Right atrium auricular region (tissue), 2 donors: Measurements from ENCODE around the gene SLC44A4. TPM values are rescaled to one million over a fixed set of nuclear protein-coding genes. Genes with fewer than 3 reads are reported as not detected.

Source experiments
- DNase-seq: peaks from one replicate; pipeline ENCODE4 v3.0.0-alpha.2; 2019; ENCODE audit warnings: low spot score
- H3K27ac ChIP-seq, 2 donors: fragments of 200-600 bp; sonication (generic); 1 replicate in 1 of 2; 2 replicates in 1 of 2; pipeline ENCODE4 v1.5.1; 2016 to 2019
- H3K27me3 ChIP-seq, 2 donors: fragments of 200-600 bp; sonication (generic); one replicate each; pipeline versions ENCODE4 v1.5.1 to v1.6.0; 2017 to 2019
- H3K36me3 ChIP-seq: fragments of 200-600 bp; sonication (generic); one replicate; pipeline ENCODE4 v1.5.1; 2016
- H3K4me1 ChIP-seq, 2 donors: fragments of 200-600 bp; sonication (generic); one replicate each; pipeline versions ENCODE4 v1.5.1 to v1.6.0; 2017 to 2019
- H3K4me3 ChIP-seq, 2 donors: fragments of 200-600 bp; sonication (generic); 1 replicate in 1 of 2; 2 replicates in 1 of 2; pipeline ENCODE4 v1.5.1; 2017 to 2019; ENCODE audit warnings: mild to moderate bottlenecking in 1 of 2, moderate library complexity in 1 of 2
- H3K9me3 ChIP-seq, 2 donors: fragments of 200-600 bp; sonication (generic); one replicate each; pipeline ENCODE4 v1.5.1; 2019
- total RNA-seq, 2 donors: library from RNA; depleted of rRNA; stranded (reverse); fragments of >200 nt; gene quantifications; one replicate each; pipeline ENCODE4 v1.1.0, GENCODE V29; 2016
- TF ChIP-seq, protein P1 (sequence below), 2 donors: fragments of 200-600 bp; sonication (generic); IDR thresholded peaks; one replicate each; pipeline ENCODE4 v1.5.1; 2019; ENCODE audit warnings: antibody characterized with exemption in 2 of 2

The SLC44A4 gene
- total RNA-seq, 2 donors from 2014 or later = not detected

DNA sequence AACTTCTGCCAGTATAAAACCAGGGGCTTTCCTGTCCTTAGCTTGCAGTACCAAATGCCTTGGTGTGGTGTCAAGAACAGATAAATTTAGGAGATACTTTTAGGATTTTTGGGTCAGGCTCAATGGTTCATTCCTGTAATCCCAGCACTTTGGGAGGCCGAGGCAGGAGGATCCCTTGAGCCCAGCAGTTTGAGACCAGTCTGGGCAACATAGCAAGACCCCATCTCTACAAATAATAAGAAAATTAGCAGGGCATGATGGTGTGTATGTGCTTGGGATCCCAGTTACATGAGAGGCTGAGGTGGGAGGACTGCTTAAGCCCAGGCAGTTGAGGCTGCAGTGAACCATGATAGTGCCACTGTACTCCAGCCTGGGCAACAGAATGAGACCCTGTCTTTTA is 26.2 kb upstream of the SLC44A4 start:
- H3K36me3 ChIP-seq = no peaks in the 10 kb centered on the region
- H3K4me1 ChIP-seq = peaks cover 0 to 19% of the 10 kb centered on the region in 2 donors
- H3K4me3 ChIP-seq = no peak overlapping the region
- H3K27ac ChIP-seq = no peak overlapping the region
- no peak for DNase-seq
- no peaks in the 10 kb centered on the region for H3K9me3 ChIP-seq
- H3K27me3 ChIP-seq = no peaks in the 10 kb centered on the region
- TF ChIP-seq, protein P1, sequence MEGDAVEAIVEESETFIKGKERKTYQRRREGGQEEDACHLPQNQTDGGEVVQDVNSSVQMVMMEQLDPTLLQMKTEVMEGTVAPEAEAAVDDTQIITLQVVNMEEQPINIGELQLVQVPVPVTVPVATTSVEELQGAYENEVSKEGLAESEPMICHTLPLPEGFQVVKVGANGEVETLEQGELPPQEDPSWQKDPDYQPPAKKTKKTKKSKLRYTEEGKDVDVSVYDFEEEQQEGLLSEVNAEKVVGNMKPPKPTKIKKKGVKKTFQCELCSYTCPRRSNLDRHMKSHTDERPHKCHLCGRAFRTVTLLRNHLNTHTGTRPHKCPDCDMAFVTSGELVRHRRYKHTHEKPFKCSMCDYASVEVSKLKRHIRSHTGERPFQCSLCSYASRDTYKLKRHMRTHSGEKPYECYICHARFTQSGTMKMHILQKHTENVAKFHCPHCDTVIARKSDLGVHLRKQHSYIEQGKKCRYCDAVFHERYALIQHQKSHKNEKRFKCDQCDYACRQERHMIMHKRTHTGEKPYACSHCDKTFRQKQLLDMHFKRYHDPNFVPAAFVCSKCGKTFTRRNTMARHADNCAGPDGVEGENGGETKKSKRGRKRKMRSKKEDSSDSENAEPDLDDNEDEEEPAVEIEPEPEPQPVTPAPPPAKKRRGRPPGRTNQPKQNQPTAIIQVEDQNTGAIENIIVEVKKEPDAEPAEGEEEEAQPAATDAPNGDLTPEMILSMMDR (IDR thresholded peaks at IDR 0.05) = no peak

DNA sequence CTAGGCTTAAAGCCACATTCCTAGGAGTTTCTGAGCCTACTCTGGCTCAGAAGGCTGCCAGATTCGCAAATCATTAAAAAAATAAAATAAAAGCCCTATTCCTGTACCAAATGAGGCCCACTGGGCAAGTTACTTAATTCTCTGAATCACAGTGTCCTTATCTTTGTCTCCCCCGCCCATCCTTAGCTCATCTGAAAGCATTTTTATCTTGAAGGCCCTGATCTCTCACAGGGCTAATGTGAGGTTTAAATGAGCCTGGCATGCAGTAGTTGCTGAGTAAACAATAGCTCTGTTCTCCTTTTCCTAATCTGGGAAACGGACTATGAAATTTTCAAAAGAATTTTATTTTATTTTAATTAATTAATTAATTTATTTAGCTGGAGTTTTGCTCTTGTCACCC is 25.2 kb upstream of the SLC44A4 start:
- DNase-seq = no peak
- TF ChIP-seq, protein P1 (IDR thresholded peaks at IDR 0.05) = no peak
- no peak overlapping the region for H3K27ac ChIP-seq

DNA sequence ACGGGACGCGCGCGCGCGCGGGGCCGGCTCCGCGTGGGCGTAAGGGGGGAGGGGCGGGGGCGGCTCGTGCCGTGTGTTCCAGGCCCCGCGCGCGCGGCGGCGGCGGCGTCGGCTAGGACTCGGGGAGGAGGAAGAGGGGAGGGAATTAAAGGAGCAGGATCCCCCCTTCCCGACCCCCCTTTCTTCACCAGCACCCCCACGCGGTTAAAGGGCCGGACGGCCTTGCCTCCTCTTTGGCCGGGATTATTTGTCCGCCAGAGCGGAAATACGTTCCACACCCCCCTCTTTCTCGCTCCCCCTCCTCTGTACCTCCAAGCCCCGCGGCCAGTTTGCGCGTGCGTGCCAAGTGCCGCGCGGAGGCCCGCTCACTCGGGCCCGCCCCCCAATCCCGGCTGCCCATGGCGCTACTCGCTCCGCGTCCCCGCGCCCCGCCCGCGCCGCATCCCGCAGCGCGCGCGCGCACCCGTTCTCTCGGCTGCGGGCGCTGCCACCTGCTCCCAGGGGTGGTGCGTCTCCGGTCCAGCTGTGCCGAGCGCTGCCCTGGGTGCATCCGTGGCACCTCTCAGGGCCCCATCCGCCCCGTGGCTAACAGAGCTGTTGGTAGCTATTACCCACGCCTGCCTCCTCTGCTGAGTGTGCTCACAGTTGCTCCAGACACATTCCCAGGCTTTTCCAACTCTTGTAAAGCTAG is 23.3 kb upstream of the SLC44A4 start, which contains the start of gene ZBTB12:
Gene ZBTB12, minus strand, starts transcription at position 134 of the 691 bp plus-strand sequence. CDS start 781 bp downstream, outside the sequence.
- H3K9me3 ChIP-seq = no peaks in the 10 kb centered on the region
- peak; percentile 85 for DNase-seq
- TF ChIP-seq, protein P1 (IDR thresholded peaks at IDR 0.05) = no peak
- peak within 1 kb of the TSS; percentile 89 to 91 for H3K27ac ChIP-seq
- peaks cover 0 to 39% of the 10 kb centered on the region in 2 donors for H3K4me1 ChIP-seq
- H3K36me3 ChIP-seq = no peaks in the 10 kb centered on the region
- H3K27me3 ChIP-seq = no peaks in the 10 kb centered on the region
- peak within 1 kb of the TSS; percentile 61 to 73 for H3K4me3 ChIP-seq

More for the DNA sequence above, 25.2 kb upstream of the SLC44A4 start:
- Histone ChIP-seq H3K9me3 (no peaks in the 10 kb centered on the region), H3K27me3 (no peaks in the 10 kb centered on the region), H3K36me3 (no peaks in the 10 kb centered on the region), H3K4me1 (peaks cover 0 to 28% of the 10 kb centered on the region in 2 donors), H3K4me3 (no peak overlapping the region)

DNA sequence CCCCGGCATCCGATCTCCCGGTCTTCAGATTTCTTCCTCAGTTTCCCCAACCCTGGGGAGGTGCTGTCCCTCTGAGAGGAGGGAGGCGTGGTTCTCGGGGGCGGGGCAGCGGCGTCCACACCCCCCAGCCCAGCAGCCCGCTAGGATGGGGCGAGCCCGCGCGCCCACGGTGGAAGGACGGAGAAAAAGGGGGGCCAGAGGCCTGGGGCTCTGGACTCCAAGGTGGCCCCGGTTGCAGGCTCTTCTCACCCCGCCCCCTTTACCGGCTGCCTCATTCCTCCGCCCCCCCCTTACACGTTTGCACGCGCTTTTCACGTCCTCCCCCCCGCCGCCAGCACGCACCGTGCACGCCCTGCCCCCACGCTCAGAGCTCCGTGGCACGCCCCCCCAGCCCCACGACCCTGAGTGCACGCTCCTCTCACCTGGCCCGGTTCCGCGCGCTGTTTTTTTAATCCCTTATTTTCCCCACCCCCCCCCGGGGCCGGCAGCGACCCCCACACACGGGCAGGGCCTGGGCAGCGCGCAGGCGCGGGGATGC is 22.7 kb upstream of the SLC44A4 start:
- no peaks in the 10 kb centered on the region for H3K9me3 ChIP-seq
- TF ChIP-seq, protein P1 (IDR thresholded peaks at IDR 0.05) = no peak
- peaks cover 0 to 45% of the 10 kb centered on the region in 2 donors for H3K4me1 ChIP-seq
- no peaks in the 10 kb centered on the region for H3K27me3 ChIP-seq
- H3K36me3 ChIP-seq = no peaks in the 10 kb centered on the region
- H3K4me3 ChIP-seq = peak overlapping the region; percentile 61 to 73
- no peak for DNase-seq
- H3K27ac ChIP-seq = peak overlapping the region; percentile 89 to 91

DNA sequence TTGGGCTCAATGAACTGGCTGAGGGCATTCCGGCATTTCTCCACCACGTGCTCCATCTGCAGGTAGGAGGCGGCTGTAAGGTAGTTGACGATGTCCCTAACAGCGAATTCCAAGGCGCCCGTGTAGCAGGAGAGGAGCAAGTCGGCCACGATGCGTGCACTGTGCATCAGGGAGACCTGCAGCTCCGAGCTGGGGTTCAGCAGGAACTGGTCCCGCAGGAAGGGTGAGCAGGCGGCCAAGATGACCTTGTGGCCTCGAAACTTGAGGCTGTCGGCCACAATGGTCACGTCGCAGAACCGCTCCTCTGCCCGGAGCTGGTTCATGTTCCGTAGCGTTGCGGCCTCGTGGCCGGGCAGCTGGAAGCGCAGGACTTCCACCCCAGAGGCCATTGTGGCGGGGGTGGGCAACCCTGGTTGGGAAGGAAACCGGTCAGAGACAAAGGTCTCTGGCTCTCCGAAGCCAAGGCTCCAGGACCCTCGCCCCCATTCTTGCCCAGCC is 22.2 kb upstream of the SLC44A4 start:
- Histone ChIP-seq H3K4me1 (peaks cover 0 to 49% of the 10 kb centered on the region in 2 donors), H3K9me3 (no peaks in the 10 kb centered on the region), H3K4me3 (peak overlapping the region; percentile 61 to 73), H3K36me3 (no peaks in the 10 kb centered on the region), H3K27me3 (no peaks in the 10 kb centered on the region), H3K27ac (peak overlapping the region; percentile 89 to 91)
- no peak for DNase-seq
- TF ChIP-seq, protein P1 (IDR thresholded peaks at IDR 0.05) = no peak
